Gastroesophageal sphincter (tissue), 4 donors: ENCODE data around the gene SESTD1. TPM values are rescaled to one million over a fixed set of nuclear protein-coding genes. Genes with fewer than 3 reads are reported as not detected.

Experiments used
- ATAC-seq: fragments of 150-250 bp; one replicate; pipeline ENCODE4 v1.9.1; 2016; ENCODE audit warnings: mild to moderate bottlenecking, moderate library complexity
- H3K27ac ChIP-seq, 4 donors: fragments of 200-600 bp; sonication (generic) in 3 of 4; 1 replicate in 3 of 4; 2 replicates in 1 of 4; pipeline ENCODE4 v1.5.1; 2016 to 2019
- H3K27me3 ChIP-seq: fragments of 200-600 bp; sonication (generic); one replicate; pipeline ENCODE4 v1.5.1; 2019
- H3K36me3 ChIP-seq, 2 donors: fragments of 200-600 bp; sonication (generic); one replicate each; pipeline ENCODE4 v1.5.1; 2019; ENCODE audit warnings: control low read depth in 1 of 2
- H3K4me1 ChIP-seq, 3 donors: fragments of 200-600 bp; sonication (generic); 1 replicate in 2 of 3; 2 replicates in 1 of 3; pipeline ENCODE4 v1.5.1; 2016 to 2019; ENCODE audit warnings: control low read depth in 2 of 3
- H3K4me3 ChIP-seq, 2 donors: fragments of 200-600 bp; sonication (generic); one replicate each; pipeline ENCODE4 v1.5.1; 2019; ENCODE audit warnings: mild to moderate bottlenecking in 1 of 2, moderate library complexity in 1 of 2
- H3K9me3 ChIP-seq, 3 donors: fragments of 200-600 bp; sonication (generic); one replicate each; pipeline ENCODE4 v1.5.1; 2017 to 2019; ENCODE audit warnings: control low read depth in 2 of 3
- EP300 ChIP-seq: sonication (generic); formaldehyde crosslinking; IDR thresholded peaks from one replicate; pipeline ENCODE4 v1.6.1; 2017; ENCODE audit warnings: antibody characterized with exemption, mild to moderate bottlenecking
- POLR2A ChIP-seq, 2 donors: fragments of 450-650 bp; IDR thresholded peaks; one replicate each; pipeline ENCODE4 v1.6.1; 2017; ENCODE audit warnings: antibody characterized with exemption in 2 of 2, mild to moderate bottlenecking in 2 of 2, moderate library complexity in 1 of 2
- POLR2AphosphoS5 ChIP-seq: sonication (generic); formaldehyde crosslinking; IDR thresholded peaks from one replicate; pipeline ENCODE4 v1.6.1; 2017; ENCODE audit warnings: antibody characterized with exemption
- WGBS, 2 donors: methylation state at CpG; one replicate each; pipeline ENCODE4 v1.1.5; 2018; ENCODE audit warnings: low coverage in 1 of 2; 5-methylcytosine and 5-hydroxymethylcytosine counted together
- total RNA-seq, 4 donors: library from RNA; depleted of rRNA; stranded (reverse); fragments of >200 nt; gene quantifications; one replicate each; pipeline ENCODE4 v1.1.0, GENCODE V29; 2016
- TF ChIP-seq, protein P1 (sequence below), 4 experiments: fragments of 200-600 bp in 2 of 4; fragments of 450-650 bp in 2 of 4; sonication (generic) in 1 of 4; IDR thresholded peaks; one replicate each; pipeline ENCODE4 v1.5.1; 2017 to 2019; ENCODE audit warnings: antibody characterized with exemption in 4 of 4, mild to moderate bottlenecking in 2 of 4, moderate library complexity in 2 of 4

The SESTD1 gene
- total RNA-seq, 4 donors from 2014 or later: 47.9 to 103 (median 68.5) TPM

DNA sequence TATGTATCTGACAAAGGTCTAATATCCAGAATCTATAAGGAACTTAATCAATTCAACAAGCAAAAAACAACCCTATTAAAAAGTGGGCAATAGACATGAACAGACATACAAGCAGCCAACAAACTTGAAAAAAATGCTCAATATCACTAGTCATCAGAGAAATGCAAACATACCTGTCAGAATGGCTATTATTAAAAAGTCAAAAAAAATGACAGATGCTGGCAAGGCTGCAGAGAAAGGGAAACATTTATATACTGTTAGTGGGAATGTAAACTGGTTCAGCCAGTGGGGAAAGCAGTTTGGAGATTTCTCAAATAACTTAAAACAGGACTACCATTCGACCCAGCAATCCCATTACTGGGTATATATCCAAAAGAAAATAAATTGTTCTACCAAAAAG lies 21.6 kb downstream of the SESTD1 start:
- Histone ChIP-seq H3K27ac (no peak overlapping the region), H3K4me1 (peaks cover 9 to 39% (median 12%) of the 10 kb centered on the region in 3 donors), H3K36me3 (no peaks in the 10 kb centered on the region), H3K4me3 (no peak overlapping the region), H3K27me3 (no peaks in the 10 kb centered on the region), H3K9me3 (no peaks in the 10 kb centered on the region)
- no peak for TF ChIP-seq EP300
- TF ChIP-seq POLR2AphosphoS5: no peak
- TF ChIP-seq, protein P1, sequence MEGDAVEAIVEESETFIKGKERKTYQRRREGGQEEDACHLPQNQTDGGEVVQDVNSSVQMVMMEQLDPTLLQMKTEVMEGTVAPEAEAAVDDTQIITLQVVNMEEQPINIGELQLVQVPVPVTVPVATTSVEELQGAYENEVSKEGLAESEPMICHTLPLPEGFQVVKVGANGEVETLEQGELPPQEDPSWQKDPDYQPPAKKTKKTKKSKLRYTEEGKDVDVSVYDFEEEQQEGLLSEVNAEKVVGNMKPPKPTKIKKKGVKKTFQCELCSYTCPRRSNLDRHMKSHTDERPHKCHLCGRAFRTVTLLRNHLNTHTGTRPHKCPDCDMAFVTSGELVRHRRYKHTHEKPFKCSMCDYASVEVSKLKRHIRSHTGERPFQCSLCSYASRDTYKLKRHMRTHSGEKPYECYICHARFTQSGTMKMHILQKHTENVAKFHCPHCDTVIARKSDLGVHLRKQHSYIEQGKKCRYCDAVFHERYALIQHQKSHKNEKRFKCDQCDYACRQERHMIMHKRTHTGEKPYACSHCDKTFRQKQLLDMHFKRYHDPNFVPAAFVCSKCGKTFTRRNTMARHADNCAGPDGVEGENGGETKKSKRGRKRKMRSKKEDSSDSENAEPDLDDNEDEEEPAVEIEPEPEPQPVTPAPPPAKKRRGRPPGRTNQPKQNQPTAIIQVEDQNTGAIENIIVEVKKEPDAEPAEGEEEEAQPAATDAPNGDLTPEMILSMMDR (IDR thresholded peaks at IDR 0.05): no peak
- TF ChIP-seq POLR2A (IDR thresholded peaks at IDR 0.05): no peak
- WGBS, 2 donors: 43 to 65% methylated on average over 1 of the region's 1 CpG
- ATAC-seq: no peak

DNA sequence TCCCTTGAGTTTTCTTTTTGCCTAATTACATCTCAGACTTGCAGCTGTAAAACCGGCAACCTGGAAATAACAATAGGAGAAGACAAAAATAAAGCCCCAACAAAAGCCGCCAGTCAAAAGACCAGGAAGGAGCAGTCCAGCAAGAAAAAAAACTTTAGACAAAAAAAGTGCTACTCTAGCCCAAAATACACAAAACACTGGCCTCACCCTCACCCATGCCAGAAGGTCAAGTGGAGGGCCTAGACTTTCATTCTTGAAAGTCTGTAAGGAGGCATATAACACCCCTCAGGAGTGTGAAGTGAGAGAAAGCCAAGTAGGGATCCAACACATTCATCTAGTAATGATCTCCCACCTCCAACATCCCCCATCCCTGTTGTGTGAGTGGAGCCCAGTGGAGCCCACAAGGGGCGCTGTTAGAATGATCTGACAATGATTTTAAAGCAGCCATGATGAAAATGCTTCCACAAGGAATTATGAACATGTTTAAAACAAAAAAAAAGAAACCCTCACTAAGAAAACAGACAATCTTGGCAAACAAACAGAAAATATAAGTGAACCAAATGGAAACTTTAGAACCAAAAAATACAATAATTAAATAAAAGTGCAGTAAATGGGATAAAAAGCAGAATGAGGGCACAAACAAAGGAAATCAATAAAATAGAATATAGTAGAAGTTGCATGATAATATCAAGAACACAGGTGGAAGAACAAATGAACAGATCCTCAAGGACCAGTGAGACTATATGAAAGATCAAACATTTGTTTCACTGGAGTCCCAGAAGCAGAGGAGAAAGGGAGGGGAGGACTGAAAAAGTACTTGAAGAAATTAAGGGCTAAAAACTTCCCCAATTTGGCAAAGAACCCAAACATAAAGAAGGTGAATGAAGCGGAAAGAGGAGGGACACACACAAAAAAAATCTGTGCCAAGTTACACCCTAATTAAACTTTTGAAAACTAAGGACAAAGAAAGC lies 23.9 kb downstream of the SESTD1 start:
- Histone ChIP-seq H3K27ac (no peak overlapping the region), H3K4me1 (peaks cover 12 to 40% (median 18%) of the 10 kb centered on the region in 3 donors), H3K4me3 (no peak overlapping the region), H3K27me3 (no peaks in the 10 kb centered on the region), H3K36me3 (no peaks in the 10 kb centered on the region), H3K9me3 (no peaks in the 10 kb centered on the region)
- TF ChIP-seq, protein P1 (IDR thresholded peaks at IDR 0.05): no peak
- no peak for TF ChIP-seq EP300
- TF ChIP-seq POLR2A (IDR thresholded peaks at IDR 0.05): no peak
- no peak for TF ChIP-seq POLR2AphosphoS5
- no peak for ATAC-seq
- 77 to 100% methylated on average over 2 to 4 of the region's 4 CpGs for WGBS, 2 donors

DNA sequence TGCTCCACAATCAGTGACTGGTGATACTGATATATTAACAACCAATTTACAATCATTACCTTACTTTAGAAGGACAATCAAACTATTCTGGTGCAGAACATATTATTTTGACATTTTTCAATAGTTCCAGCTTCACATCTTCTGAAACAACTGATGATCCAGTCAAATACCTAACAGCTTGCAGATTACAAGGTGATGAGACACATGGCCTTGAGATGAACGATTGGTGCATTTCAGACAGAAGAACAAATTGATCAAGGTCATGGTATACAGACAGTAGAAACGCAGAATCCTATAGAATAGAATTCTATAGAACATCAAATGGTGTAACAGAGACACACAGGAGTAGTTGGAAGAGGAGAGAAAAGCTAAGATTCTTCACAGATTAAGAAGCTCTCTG lies 24.8 kb downstream of the SESTD1 start:
- TF ChIP-seq, protein P1 (IDR thresholded peaks at IDR 0.05): no peak
- no peak for TF ChIP-seq EP300
- TF ChIP-seq POLR2AphosphoS5: no peak
- no peak for TF ChIP-seq POLR2A (IDR thresholded peaks at IDR 0.05)
- no peak overlapping the region for H3K27ac ChIP-seq
- H3K9me3 ChIP-seq: no peaks in the 10 kb centered on the region
- H3K27me3 ChIP-seq: no peaks in the 10 kb centered on the region
- no peaks in the 10 kb centered on the region for H3K36me3 ChIP-seq
- H3K4me3 ChIP-seq: no peak overlapping the region
- H3K4me1 ChIP-seq: peaks cover 12 to 50% (median 18%) of the 10 kb centered on the region in 3 donors
- WGBS, 2 donors: 50 to 89% methylated on average over 2 of the region's 2 CpGs
- no peak for ATAC-seq

DNA sequence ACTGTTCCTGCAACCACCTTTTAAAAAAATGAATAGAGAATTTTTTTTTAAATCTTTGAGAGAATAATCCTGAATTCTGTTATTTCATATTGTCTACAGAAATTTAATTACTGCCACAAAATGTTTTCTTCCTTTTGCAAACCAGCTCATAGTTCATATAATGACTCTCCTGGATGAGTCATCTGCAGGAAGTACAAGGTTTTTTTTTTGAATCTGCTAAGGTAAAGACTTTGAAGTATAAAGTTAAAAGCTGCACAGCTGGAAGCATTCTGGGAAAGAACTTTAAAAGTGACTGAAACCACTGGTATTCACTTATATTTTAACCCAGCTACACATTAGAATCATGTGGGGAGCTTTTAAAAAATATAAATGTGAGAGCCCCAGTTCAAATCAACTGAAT lies 25.4 kb downstream of the SESTD1 start:
- peaks cover 12 to 56% (median 18%) of the 10 kb centered on the region in 3 donors for H3K4me1 ChIP-seq

DNA sequence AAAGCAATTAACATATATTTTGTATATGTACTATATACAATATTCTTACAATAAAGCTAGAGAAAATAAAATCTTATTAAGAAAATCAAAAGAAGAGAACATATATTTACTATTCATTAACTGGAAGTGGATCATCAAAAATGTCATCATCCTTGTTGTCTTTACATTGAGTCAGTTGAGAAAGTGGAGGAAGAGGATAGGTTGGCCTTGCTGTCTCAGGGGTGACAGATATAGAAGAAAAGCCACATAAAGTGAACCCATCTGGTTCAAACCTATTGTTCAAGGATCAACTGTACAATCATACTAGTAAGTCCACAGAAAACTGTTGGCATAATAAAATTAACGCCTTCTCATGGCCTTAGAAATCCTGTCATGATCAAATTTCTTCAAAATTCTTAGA lies 26.6 kb downstream of the SESTD1 start:
- ATAC-seq: no peak

More for the DNA sequence above, 25.4 kb downstream of the SESTD1 start:
- Histone ChIP-seq H3K9me3 (no peaks in the 10 kb centered on the region), H3K27ac (no peak overlapping the region), H3K27me3 (no peaks in the 10 kb centered on the region), H3K4me3 (no peak overlapping the region), H3K36me3 (no peaks in the 10 kb centered on the region)
- no peak for TF ChIP-seq EP300
- no peak for ATAC-seq

More for the DNA sequence above, 26.6 kb downstream of the SESTD1 start:
- 91 to 94% methylated on average over 1 of the region's 1 CpG for WGBS, 2 donors
- H3K27me3 ChIP-seq: no peaks in the 10 kb centered on the region
- TF ChIP-seq, protein P1 (IDR thresholded peaks at IDR 0.05): no peak
- TF ChIP-seq EP300 (no peak), POLR2AphosphoS5 (no peak), POLR2A (IDR thresholded peaks at IDR 0.05) (no peak)
- peaks cover 12 to 65% (median 18%) of the 10 kb centered on the region in 3 donors for H3K4me1 ChIP-seq
- no peak overlapping the region for H3K4me3 ChIP-seq
- no peak overlapping the region for H3K27ac ChIP-seq
- no peaks in the 10 kb centered on the region for H3K36me3 ChIP-seq
- no peaks in the 10 kb centered on the region for H3K9me3 ChIP-seq
